ENCODE results near the gene TLE1. TPM values are rescaled to one million over a fixed set of nuclear protein-coding genes. Genes with fewer than 3 reads are reported as not detected.

The TLE1 gene
- total and polyA plus RNA-seq, 2 experiments from 2014 or later: 100 to 117 TPM

DNA sequence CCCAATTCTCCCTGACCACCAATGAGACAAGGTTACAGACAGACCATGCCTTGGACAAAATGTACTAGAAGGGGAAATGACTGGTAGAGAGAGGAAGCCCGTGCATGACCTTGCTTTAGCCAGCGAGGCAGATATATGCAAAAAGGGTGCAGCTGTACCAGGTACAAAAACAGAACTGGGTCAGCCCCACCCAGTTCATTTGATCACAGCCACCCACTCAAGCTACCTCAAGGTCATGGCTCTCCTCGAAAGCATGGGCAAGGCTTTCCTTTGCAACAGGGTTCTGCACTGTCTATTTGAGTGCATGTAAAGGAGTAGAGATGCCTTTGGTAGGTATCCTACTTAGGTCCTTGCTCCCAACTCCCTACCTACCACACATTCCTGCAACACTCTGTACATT is 33.3 kb downstream of the TLE1 start:
- peaks cover 32% of the 10 kb centered on the region for H3K4me1 ChIP-seq (ENCODE audit: insufficient read depth)
- peaks cover 61% of the 10 kb centered on the region for H4K20me1 ChIP-seq (ENCODE audit: insufficient read depth, poor library complexity, severe bottlenecking)
- peaks cover 99% of the 10 kb centered on the region for H3K79me2 ChIP-seq

DNA sequence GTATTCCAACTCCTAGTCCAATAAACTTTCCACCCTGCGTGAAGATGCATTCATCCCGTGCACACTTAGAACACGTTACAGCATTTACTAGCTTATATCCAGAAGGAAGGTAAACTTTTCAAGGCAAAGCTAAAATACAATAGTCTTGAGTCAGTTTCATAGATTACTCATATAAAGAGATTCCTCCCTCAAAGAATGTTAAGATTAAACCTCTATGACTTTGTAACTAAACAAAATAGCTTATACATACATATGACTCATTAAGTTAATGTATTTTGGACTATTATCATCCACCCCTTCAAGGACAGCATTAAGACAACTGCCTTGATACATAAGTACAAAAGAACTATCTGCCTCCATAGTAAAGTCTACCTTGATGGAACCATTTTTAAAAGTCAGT is 36.1 kb downstream of the TLE1 start:
- H2AFZ ChIP-seq: no peak overlapping the region
- H3K79me2 ChIP-seq: peaks cover 91% of the 10 kb centered on the region
- TF ChIP-seq, protein P1, sequence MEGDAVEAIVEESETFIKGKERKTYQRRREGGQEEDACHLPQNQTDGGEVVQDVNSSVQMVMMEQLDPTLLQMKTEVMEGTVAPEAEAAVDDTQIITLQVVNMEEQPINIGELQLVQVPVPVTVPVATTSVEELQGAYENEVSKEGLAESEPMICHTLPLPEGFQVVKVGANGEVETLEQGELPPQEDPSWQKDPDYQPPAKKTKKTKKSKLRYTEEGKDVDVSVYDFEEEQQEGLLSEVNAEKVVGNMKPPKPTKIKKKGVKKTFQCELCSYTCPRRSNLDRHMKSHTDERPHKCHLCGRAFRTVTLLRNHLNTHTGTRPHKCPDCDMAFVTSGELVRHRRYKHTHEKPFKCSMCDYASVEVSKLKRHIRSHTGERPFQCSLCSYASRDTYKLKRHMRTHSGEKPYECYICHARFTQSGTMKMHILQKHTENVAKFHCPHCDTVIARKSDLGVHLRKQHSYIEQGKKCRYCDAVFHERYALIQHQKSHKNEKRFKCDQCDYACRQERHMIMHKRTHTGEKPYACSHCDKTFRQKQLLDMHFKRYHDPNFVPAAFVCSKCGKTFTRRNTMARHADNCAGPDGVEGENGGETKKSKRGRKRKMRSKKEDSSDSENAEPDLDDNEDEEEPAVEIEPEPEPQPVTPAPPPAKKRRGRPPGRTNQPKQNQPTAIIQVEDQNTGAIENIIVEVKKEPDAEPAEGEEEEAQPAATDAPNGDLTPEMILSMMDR (IDR thresholded peaks at IDR 0.05; ENCODE audit: poor library complexity): no peak
- TF ChIP-seq EZH2 (IDR thresholded peaks at IDR 0.05; ENCODE audit: borderline replicate concordance) (no peak), EZH2phosphoT487 (IDR thresholded peaks at IDR 0.05; ENCODE audit: low read depth, severe bottlenecking, unreplicated experiment) (no peak)

More for the DNA sequence above, 33.3 kb downstream of the TLE1 start:
- 71% methylated on average over 3 of the region's 3 CpGs for WGBS (ENCODE audit: low lambda C conversion rate, missing lambda C conversion rate)
- Histone ChIP-seq H2AFZ (no peak overlapping the region), H3K27ac (peak overlapping the region; percentile 13), H3K9me2 (replicated peaks; ENCODE audit: insufficient read depth) (no peaks in the 10 kb centered on the region), H3K36me3 (replicated peaks; ENCODE audit: insufficient read depth, low read depth) (peaks cover 7% of the 10 kb centered on the region), H3K27me3 (no peaks in the 10 kb centered on the region), H3K4me2 (no peak overlapping the region), H3K9me3 (ENCODE audit: low read depth) (no peaks in the 10 kb centered on the region), H3K4me3 (no peak overlapping the region)
- DNase-seq (ENCODE audit: low spot score): no peak
- TF ChIP-seq EZH2phosphoT487 (IDR thresholded peaks at IDR 0.05; ENCODE audit: low read depth, severe bottlenecking, unreplicated experiment): no peak
- TF ChIP-seq EZH2 (IDR thresholded peaks at IDR 0.05; ENCODE audit: borderline replicate concordance): no peak
- TF ChIP-seq, protein P1 (IDR thresholded peaks at IDR 0.05; ENCODE audit: poor library complexity): no peak

DNA sequence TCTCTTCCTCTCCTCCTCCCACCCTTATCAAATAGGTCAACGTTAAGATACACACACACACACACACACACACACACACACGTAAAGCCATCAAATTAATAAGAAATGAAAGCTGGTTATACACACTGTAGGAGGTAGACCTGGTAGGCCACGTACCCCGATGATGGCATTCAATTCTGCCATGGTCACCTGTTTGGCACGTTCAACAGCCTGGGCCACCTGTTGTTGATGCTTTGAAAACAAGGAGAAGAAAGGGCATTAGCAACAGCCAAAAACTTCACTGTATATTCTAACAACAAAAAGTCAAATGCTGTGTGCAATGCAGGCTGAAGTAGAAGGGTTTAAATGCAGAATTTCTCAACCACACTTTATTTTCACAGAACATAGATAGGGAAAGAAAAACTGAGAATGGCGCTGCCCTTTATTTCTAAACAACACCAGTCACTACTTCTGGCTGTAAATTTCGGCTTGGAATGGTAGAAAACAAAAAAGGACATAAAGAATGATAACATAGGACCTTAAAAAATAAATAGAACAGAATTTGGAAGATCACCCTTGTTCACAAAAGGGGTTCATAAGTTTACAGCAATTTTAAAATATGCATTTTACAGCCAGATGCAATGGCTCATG is 37.2 kb downstream of the TLE1 start:
- no peak overlapping the region for H3K4me2 ChIP-seq
- H4K20me1 ChIP-seq (ENCODE audit: insufficient read depth, poor library complexity, severe bottlenecking): peaks cover 68% of the 10 kb centered on the region
- peaks cover 7% of the 10 kb centered on the region for H3K36me3 ChIP-seq (replicated peaks; ENCODE audit: insufficient read depth, low read depth)
- H3K4me1 ChIP-seq (ENCODE audit: insufficient read depth): peaks cover 28% of the 10 kb centered on the region
- no peak overlapping the region for H2AFZ ChIP-seq
- no peak overlapping the region for H3K4me3 ChIP-seq
- H3K27ac ChIP-seq: no peak overlapping the region
- no peaks in the 10 kb centered on the region for H3K27me3 ChIP-seq
- 89% methylated on average over 7 of the region's 7 CpGs for WGBS (ENCODE audit: low lambda C conversion rate, missing lambda C conversion rate)
- peaks cover 91% of the 10 kb centered on the region for H3K79me2 ChIP-seq
- TF ChIP-seq EZH2phosphoT487 (IDR thresholded peaks at IDR 0.05; ENCODE audit: low read depth, severe bottlenecking, unreplicated experiment): no peak
- TF ChIP-seq, protein P1 (IDR thresholded peaks at IDR 0.05; ENCODE audit: poor library complexity): no peak
- no peaks in the 10 kb centered on the region for H3K9me2 ChIP-seq (replicated peaks; ENCODE audit: insufficient read depth)
- H3K9me3 ChIP-seq (ENCODE audit: low read depth): no peaks in the 10 kb centered on the region
- no peak for DNase-seq (ENCODE audit: low spot score)

More for the DNA sequence above, 36.1 kb downstream of the TLE1 start:
- Histone ChIP-seq H3K9me3 (ENCODE audit: low read depth) (no peaks in the 10 kb centered on the region), H3K27ac (no peak overlapping the region), H3K36me3 (replicated peaks; ENCODE audit: insufficient read depth, low read depth) (peaks cover 7% of the 10 kb centered on the region), H3K4me3 (no peak overlapping the region), H4K20me1 (ENCODE audit: insufficient read depth, poor library complexity, severe bottlenecking) (peaks cover 70% of the 10 kb centered on the region), H3K4me2 (no peak overlapping the region), H3K27me3 (no peaks in the 10 kb centered on the region), H3K4me1 (ENCODE audit: insufficient read depth) (peaks cover 38% of the 10 kb centered on the region), H3K9me2 (replicated peaks; ENCODE audit: insufficient read depth) (no peaks in the 10 kb centered on the region)
- no peak for DNase-seq (ENCODE audit: low spot score)
- 95% methylated on average over 3 of the region's 3 CpGs for WGBS (ENCODE audit: low lambda C conversion rate, missing lambda C conversion rate)

Measured in hepatocyte (in vitro differentiated cells).